OCI-LY1 (cell line): ENCODE results near the gene SELENOT.

ENCODE experiments used
- EZH2 ChIP-seq: fragments of 200-600 bp; sonication (generic), shearing (Covaris generic); IDR thresholded peaks from 2 replicates; pipeline ENCODE4 v1.8.0; 2017; ENCODE audit warnings: borderline replicate concordance, mixed run types, mild to moderate bottlenecking, antibody characterized with exemption, low read length, moderate library complexity, mixed read lengths
- TF ChIP-seq, protein P1 (sequence below): fragments of 200-600 bp; sonication (generic), shearing (Covaris generic); IDR thresholded peaks from 2 replicates; pipeline ENCODE4 v1.5.1; 2017; ENCODE audit warnings: mild to moderate bottlenecking, antibody characterized with exemption, low read length, moderate library complexity, mixed read lengths

DNA sequence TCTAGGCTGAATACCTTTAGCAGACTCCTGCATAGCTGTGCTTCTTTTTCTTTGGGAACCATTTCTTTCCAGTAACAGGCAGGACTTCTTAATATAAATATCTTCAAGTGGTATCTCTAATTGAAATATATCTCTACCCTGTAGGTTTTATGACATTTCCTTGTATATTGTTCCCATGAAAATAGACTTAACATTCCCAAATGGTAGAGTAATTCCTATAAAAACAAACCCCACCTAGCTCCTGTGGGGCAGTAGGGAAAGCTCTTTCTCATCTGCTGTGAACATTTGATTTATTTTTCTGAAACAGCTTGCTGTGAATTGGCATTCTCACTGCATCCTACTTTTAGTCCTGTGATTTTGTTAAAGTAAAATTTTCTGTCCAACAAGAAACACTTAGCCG lies 20.8 kb downstream of the SELENOT start:
- TF ChIP-seq, protein P1, sequence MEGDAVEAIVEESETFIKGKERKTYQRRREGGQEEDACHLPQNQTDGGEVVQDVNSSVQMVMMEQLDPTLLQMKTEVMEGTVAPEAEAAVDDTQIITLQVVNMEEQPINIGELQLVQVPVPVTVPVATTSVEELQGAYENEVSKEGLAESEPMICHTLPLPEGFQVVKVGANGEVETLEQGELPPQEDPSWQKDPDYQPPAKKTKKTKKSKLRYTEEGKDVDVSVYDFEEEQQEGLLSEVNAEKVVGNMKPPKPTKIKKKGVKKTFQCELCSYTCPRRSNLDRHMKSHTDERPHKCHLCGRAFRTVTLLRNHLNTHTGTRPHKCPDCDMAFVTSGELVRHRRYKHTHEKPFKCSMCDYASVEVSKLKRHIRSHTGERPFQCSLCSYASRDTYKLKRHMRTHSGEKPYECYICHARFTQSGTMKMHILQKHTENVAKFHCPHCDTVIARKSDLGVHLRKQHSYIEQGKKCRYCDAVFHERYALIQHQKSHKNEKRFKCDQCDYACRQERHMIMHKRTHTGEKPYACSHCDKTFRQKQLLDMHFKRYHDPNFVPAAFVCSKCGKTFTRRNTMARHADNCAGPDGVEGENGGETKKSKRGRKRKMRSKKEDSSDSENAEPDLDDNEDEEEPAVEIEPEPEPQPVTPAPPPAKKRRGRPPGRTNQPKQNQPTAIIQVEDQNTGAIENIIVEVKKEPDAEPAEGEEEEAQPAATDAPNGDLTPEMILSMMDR: no peak
- no peak for TF ChIP-seq EZH2
